GM13977 (cell line): ENCODE results near the gene PLEKHM2.

Experiments used
- DNase-seq: peaks from one replicate; pipeline ENCODE4 v3.0.0; 2012; ENCODE audit warnings: low spot score
- in situ Hi-C: fragments of 300-500 bp; cut with MboI; formaldehyde crosslinking; loops from one replicate; pipeline ENCODE4 v1.12.0; 2022; ENCODE audit warnings: low sequenced_read_pairs, low pct_unique_long_range_greater_than_20kb, mixed read lengths, inconsistent platforms; ENCODE audit not compliant: unreplicated experiment
- TF ChIP-seq, protein P1 (sequence below): IDR thresholded peaks from 2 replicates; pipeline ENCODE4 v1.5.1; 2012; ENCODE audit warnings: mild to moderate bottlenecking, control low read depth; ENCODE audit not compliant: insufficient read depth; ENCODE audit errors: extremely low read depth, missing control alignments

PLEKHM2 gene

DNA sequence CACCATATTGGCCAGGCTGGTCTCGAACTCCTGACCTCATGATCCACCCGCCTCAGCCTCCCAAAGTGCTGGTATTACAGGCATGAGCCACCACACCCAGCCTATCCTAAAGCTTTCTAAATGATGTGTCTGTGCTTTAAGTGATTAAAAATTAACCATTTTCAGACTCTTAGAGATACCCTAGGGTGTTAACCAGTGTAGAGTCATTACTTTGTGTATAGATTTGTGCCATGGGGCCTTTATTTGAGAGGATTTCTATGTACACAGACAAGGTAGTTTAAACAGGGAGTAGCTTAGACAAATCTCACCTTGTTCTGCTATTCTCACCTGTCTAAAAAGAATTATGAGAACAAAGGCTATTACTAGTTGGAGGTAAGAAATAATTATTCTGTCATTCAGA lies 12.7 kb upstream of the PLEKHM2 start:
- in situ Hi-C loops, result no loop called here
- TF ChIP-seq, protein P1, sequence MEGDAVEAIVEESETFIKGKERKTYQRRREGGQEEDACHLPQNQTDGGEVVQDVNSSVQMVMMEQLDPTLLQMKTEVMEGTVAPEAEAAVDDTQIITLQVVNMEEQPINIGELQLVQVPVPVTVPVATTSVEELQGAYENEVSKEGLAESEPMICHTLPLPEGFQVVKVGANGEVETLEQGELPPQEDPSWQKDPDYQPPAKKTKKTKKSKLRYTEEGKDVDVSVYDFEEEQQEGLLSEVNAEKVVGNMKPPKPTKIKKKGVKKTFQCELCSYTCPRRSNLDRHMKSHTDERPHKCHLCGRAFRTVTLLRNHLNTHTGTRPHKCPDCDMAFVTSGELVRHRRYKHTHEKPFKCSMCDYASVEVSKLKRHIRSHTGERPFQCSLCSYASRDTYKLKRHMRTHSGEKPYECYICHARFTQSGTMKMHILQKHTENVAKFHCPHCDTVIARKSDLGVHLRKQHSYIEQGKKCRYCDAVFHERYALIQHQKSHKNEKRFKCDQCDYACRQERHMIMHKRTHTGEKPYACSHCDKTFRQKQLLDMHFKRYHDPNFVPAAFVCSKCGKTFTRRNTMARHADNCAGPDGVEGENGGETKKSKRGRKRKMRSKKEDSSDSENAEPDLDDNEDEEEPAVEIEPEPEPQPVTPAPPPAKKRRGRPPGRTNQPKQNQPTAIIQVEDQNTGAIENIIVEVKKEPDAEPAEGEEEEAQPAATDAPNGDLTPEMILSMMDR, result no peak
- no peak for DNase-seq

DNA sequence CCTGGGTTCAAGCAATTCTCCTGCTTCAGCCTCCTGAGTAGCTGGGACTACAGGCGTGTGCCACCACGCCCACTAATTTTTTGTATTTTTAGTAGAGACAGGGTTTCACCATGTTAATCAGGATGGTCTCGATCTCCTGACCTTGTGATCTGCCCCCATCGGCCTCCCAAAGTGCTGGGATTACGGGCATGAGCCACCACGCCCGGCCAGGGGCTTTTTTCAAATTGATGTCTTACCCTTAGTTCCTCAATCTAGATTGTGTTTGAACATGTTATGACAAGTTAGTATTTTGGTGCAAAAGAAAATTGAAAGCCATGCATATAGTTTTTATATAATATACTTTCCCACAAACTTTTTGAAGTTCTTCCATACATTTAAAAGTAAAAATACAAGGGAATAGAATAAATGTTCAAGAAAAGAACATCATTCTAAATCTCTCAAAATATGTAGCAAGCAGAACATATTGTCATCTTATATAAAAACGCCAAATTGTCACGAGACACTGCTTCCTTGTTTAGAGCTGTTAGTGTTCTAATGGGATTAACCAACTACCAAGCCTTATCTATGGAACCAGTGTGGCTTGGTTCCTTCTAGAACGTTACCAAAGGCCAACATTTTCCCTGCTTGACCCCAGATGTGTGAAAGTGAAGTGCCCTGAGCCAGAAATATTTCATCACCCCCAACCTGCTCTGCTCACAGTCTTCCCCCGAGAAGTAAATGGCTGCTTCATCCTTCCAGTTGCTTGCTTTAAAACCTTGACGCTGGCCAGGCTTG lies 9.5 kb upstream of the PLEKHM2 start:
- TF ChIP-seq, protein P1, result no peak
- no peak for DNase-seq
- in situ Hi-C loops, result no loop called here

DNA sequence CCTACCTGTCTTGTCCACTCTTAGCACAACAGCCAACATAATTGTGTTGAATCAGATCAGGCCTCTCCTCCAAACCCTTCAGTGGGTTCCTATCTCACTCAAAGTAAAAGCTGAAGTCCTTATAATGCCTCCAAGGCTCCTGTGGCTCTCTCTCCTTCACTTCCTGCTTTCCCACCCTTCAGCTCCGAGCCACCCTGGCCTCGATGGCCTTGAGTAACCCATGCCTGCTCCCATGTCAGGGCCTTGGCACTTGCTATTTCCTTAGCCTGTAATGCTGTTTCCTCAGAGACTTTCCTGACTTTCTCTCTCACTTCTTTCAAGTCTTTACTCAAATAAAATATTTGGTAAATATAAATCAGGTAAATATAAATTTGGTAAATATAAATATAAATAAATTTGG lies 8.1 kb upstream of the PLEKHM2 start:
- in situ Hi-C loops, result no loop called here
- no peak for DNase-seq
- TF ChIP-seq, protein P1, result no peak

- no peak for DNase-seq
- in situ Hi-C loops, result no loop called here
- TF ChIP-seq, protein P1, result no peak
Measured at GRCh38 chr1:15676688-15677661, 7.1 kb upstream of the PLEKHM2 start.

GRCh38 chr1:15678578-15678977 lies 5.5 kb upstream of the PLEKHM2 start:
- TF ChIP-seq, protein P1, result no peak
- no peak for DNase-seq
- in situ Hi-C loops, result no loop called here

DNA sequence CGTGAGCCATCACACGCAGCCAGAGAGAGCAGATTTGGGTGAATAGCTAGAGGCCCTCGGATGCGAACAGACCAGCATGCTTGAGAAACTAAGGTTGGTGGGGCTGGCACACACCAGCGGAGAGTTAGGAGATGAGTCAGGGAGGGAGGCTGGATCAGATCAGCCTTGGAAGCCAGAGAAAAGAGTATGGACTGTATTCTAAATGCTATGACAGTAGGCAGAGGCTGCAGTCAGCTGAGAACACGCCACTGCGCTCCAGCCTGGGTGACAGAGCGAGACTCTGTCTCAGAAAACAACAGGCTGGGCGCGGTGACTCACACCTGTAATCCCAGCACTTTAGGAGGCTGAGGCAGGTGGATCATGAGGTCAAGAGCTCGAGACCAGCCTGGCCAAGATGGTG lies 4.0 kb upstream of the PLEKHM2 start:
- no peak for DNase-seq
- TF ChIP-seq, protein P1, result no peak
- in situ Hi-C loops, result no loop called here
